ENCODE data around the gene SGK1.

- TF ChIP-seq BHLHE40 (IDR thresholded peaks at IDR 0.05; ENCODE audit: low read depth, low read length) (no peak), HMGXB4 (CRISPR knock-in tag; IDR thresholded peaks at IDR 0.05; ENCODE audit: borderline replicate concordance) (no peak), MAZ (IDR thresholded peaks at IDR 0.05; ENCODE audit: borderline replicate concordance, low read depth, low read length) (no peak), CBX2 (IDR thresholded peaks at IDR 0.05; ENCODE audit: borderline replicate concordance, low read depth) (no peak), SMC3 (IDR thresholded peaks at IDR 0.05) (no peak), CHD2 (IDR thresholded peaks at IDR 0.05; ENCODE audit: low read length, partially characterized antibody) (no peak), CTCF (IDR thresholded peaks at IDR 0.05) (no peak), RCOR1 (IDR thresholded peaks at IDR 0.05; ENCODE audit: low read depth, low read length) (no peak)
Measured at GRCh38 chr6:134165561-134166201, 152.2 kb downstream of the SGK1 start.
